SK-MEL-5 (cell line): ENCODE data around the gene RABGGTA. TPM values are rescaled to one million over a fixed set of nuclear protein-coding genes. Genes with fewer than 3 reads are reported as not detected.

ENCODE experiments used
- DNase-seq: peaks from one replicate; pipeline ENCODE4 v3.0.0-alpha.2; 2016; ENCODE audit warnings: low read depth, low spot score
- in situ Hi-C: cut with HindIII; loops from 2 replicates; pipeline ENCODE4 v1.10.0; 2016; ENCODE audit warnings: low sequenced_read_pairs, high pct_unique_total_duplicates, low pct_unique_long_range_greater_than_20kb
- total RNA-seq: library from RNA; depleted of rRNA; stranded (reverse); fragments of >200 nt; shearing (Covaris generic); gene quantifications from 2 replicates; pipeline ENCODE4 v1.2.3, GENCODE V29; 2014

Gene RABGGTA
- total RNA-seq, 1 experiment from 2014 or later = 25.7 TPM

DNA sequence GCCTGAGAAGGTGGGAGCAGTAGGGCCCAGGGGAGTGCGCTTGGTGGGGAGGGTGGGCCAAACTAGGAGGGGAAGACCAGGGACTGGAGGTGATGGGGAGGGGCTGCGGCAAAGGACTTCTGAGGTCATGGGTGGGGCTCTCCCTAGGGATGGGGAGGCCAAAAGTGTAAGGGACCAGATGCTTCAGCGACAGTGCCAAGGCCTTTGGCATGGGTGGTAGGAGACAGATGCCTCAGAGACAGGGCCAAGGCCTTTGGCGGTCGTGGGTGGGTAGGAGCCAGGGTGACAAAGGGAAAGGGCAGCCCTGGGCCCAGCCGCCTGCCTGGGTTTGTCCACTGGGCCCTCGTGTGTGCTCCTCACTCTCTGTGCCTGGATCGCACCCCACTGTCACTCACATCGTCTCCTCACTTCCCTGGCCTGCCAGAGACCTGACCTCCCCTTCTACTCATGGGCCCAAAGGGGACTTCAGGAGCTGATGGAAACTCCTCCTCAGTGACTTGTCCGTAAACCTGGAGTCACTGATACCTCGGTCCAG is 13.2 kb upstream of the RABGGTA start:
- no peak for DNase-seq
- in situ Hi-C loops = no loop called here

DNA sequence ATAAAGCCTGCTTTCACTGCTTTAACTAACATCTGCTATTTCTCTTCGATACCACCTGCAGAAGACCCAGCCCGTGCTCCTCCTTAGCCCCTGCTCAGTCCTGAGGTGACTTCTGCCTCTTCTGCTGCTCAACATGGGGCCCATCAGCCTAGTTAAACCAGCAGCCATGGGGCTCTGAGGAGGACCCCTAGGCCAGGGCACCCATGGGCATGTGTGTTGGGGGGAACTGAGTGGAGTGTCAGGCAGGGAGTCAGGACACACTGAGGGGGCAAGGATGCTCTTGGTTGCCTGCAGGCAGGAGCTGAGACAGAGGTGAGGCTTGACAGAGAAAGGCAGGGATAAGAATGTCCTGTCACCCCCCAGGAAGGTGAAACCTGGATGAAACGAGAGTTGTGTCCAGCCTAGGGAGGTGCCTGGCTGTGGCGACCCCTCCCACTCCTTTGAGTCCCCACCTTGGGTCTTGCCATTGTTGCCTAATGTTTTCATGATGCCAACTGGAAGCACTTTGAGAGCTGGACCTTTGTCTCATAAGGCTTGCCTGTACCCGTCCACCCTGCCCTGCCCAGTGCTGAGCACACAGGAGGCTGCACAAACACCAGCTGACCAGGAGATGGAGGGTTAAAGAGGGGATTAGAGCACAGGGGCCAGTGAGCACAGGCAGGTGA is 12.5 kb upstream of the RABGGTA start:
- in situ Hi-C loops = no loop called here
- DNase-seq = no peak

DNA sequence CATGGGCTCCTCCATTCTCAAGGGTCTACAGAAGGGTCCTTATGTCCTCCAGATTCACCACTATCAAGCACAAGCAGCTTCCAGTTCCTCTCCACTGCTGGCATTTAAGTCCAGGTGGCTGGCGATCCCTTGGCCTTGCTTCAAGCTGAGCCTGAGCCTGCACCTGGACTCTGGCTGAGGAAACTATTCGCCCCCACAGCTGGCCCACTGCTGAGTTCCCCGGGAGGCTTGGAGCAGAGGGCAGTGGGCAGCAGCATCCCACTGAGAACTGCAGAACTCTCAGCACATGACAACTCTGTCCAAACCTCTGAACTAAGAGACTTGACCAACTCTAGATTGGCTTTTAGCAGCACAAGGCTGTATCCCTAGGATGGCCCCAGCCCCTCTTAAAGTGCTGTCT is 11.3 kb upstream of the RABGGTA start:
- DNase-seq = no peak
- in situ Hi-C loops = no loop called here

DNA sequence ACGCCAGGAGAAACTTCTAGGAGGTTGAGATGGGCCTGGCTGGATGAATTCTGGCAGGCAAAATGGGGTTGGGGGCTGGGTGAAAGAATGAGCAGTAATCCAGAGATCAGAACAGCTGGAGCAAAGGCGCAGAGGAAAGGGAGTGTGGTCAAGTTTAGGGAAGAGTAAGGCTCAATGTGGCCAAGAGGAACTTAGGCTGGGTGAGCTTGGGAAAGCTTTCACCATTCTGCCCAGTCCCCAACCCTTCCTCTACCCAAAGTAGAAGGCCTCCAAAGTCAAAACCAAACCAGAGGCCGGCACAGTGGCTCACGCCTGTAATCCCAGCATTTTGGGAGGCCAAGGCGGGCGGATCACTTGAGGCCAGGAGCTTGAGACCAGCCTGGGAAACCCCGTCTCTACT is 10.2 kb upstream of the RABGGTA start:
- no peak for DNase-seq
- in situ Hi-C loops = no loop called here

DNA sequence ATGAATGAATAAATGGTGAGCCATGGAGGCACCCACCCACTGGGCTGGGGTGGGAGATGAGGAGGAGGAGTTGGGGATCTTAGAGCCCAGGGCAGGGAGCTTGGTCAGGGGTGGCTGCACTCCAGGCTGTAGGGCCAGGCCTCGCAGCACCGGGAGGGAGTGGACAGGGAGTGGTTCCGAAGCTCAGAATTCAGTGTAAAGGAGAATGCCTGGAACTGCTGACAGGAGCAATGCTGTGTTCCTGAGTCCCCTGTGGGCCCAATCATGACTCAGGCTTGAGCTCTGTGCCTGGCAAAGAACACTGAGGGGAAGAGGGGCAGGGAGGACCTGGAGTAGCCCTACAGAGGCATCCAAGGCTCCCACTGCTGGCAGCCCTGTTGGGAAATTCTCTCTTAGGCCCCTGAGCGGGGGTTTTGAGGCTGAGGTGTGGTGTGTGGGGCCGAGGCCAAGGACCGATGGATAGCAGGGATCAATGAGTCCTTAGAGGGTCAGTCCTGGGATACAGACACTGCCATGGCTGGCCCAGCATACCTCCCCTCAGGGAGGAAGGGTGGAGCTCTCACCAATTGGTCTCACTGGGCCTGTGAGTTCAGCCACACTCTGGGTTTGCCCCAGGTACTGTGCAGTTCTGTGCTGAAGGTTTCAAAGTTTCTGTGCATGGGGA is 9.5 kb upstream of the RABGGTA start:
- no peak for DNase-seq
- in situ Hi-C loops = no loop called here

DNA sequence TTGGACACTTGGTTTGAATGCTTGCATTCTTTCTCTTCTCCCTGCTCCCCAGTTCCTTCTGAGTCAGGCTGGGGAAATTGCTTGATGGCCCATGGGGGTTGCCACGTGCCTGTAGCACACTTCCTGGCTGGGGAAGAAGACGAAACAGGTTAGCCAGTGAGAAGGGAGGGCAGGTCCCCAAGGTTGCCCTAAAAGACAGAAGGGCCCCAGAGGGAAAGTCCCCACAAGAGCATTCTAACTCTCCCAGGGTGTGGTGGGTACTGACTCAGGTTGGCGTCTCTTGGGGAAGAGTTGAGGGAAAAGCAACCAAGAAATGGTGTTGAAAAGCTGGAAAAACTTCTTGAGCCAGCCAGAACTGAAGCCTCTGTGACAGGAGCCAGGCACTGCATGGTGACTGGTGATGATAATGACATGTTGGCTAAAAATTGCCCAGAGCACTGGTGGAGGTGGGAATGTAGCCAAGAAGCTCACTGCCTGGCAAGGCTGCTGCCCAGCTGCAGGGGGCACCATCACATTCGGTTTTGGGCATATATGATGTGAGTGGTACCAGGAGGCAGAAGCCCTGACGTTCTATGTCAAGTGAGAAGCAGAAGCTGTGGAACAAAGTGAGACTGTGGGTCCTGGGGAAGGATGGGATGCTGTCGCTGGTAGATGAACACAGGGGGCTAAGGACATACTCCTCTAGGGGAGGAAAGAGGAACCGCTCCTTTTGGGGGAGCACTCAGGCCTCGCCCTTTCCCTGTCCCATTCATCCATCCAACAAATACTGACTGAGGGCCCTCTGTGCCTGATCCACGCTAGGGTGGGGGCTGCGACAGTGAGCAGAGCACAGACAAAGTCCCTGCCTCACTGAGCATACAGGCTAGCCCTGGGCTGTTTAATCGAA is 8.1 kb upstream of the RABGGTA start:
- in situ Hi-C loops = no loop called here

DNA sequence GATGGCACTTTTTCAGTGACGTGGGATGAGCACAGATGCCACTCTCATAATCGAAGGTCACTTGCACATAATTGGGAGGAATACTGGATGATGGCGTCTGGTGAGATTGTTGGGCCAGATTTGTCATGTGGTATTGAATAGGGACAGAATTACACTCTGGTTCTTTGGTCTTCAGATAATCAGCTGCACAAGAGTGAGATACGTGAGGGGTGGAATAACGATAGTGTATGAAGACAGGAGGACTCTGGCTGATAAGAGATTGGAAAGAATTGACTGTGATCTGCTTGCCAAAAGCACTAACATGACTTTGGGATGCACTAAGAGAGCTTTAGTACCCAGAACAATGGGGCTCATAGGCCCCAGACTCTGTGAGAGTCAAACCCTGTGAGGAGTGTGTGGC is 7.0 kb upstream of the RABGGTA start:
- in situ Hi-C loops = no loop called here

More for the DNA sequence above, 8.1 kb upstream of the RABGGTA start:
- peak; percentile 62 for DNase-seq

DNA sequence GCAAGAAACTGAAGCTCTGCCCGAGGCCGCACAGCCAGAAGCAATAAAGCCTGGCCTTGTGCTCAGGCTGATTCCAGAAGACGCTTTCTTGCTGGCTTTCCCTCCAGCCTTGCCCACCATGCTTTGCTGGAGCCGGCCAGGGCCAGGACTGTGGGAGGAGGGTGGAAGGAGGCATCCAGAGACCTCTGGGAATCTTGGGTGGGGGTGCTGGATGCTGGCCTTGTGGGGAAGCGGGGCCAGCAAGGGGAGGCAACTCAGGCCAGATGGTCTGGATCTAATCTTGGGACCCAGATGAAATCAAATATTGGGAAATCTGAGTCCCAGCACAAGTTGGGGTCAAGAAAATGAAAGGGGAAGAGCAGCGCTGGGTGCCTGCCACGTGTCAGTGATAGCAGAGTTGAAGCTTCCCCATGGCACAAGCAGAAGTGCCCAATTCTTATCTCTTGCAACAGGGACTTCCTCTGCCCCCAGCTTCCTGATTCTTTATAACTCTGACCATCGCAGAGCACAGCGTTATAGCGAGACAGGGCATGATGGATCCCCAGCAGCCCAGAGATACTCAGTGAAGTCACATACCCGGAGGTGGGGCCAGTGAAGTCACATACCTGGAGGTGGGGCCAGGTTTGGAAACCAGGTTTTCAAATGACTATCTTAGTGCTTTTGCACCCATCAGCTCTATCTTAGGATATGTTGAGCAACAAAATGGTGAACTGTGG is 6.4 kb upstream of the RABGGTA start:
- in situ Hi-C loops = no loop called here
- DNase-seq = no peak

More for the DNA sequence above, 7.0 kb upstream of the RABGGTA start:
- no peak for DNase-seq

DNA sequence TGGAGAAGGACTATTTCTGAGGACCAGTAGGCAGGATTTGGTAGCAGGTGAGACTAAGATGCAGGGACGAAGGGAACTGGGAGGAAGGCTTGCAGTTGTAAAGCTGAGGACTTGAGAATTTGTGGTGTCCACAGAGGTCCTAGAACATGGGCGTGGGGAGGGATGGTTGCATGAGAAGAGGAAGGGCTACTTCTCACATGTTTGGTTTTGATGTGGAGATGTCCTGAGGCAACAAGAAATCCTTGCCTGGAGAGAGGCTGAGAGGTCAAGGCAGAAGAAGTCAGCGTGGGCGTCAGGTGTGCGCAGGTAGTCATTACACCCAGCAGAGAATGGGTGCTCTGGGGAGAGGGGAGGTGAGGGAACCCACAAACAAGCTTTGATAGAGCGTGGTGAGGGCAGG is 5.7 kb upstream of the RABGGTA start:
- in situ Hi-C loops = no loop called here
- DNase-seq = no peak

DNA sequence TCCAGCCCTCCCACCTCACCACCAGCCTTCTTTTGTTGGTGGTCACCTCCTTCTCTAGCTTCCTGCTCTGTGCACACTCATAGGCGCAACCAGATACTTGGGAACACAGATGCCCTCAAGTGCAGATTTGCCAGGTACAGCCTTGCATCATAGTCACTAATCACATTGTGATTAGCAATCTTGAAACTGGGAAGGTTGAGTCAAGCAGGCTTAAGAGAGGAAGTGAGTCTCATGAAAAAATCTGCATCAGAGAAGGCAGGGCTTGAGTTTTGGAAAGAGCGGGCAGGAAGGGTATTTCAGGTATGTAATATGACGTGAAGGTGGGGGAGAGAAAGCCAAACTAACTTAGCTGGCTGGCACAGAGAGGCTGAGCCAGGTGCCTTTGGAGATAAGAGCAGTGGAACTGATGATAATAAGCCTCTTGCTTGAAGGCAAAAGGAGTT is 2.7 kb upstream of the RABGGTA start:
- no peak for DNase-seq
- in situ Hi-C loops = no loop called here

DNA sequence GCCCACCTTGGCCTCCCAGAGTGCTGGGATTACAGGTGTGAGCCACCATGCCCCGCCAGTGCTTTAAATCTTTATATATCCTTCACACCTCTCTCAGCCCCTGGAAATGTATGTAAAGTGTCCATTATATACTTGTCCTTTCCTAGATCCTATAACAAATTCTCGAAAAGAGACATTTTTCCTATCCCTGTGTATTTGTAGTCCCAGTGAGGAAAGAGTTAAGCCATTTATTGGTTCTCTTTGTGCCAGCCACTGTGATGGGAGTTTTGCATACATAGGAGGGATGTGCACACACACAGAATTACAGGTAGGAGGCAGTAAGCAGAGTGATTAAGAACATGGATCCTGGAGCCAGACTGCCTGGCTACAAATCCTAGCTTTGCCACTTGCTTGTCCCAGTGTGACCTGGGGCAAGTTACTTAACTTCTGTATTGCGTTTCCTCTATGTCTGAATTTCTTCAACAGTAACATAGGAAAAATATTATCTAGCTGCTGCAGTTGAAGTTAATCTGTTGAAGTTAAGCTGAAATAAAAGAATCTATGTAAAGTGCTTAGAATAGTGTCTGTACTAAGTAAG is 2.1 kb upstream of the RABGGTA start:
- in situ Hi-C loops = no loop called here
- peak; percentile 14 for DNase-seq

DNA sequence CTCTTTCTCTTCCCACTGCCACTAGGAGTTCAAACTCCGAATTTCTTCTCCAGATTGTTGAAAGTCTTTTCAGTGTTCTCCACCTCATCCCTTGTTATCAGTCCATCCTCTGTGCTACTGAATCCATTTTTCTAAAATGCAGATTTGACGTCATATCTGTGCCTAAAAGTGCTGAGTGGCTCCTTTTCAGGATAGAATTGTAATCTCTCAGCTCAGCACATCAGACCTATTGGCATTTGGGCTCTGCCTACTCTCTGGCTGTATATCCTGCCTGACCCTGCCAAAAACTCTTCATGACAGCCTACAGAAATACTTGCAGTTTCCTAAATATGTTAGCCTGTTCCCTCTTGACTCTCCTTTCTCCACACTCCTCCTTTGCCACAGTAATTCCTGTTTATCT is 1.1 kb upstream of the RABGGTA start:
- in situ Hi-C loops = no loop called here
- DNase-seq = no peak

DNA sequence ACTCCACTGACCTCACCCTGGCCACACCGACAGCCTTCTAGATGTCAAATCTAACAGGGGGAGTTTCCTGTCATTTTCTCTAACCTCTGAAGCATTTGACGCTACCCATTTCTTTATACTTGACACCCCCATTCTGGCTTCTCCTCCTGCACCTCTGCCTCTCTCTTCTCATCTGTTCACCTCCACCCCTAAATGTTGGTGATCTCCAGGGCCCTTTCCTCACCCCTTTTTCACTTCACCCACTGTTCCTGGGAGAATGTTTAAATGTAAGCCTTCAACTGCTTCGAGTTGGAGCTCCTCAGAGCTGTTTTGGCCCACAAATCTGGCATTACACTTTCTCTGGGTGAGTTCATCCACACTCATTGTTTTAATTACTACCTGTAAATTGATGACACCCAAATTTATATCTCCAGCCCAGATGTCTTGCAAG is 452 bp upstream of the RABGGTA start:
- DNase-seq = no peak
- in situ Hi-C loops = no loop called here

DNA sequence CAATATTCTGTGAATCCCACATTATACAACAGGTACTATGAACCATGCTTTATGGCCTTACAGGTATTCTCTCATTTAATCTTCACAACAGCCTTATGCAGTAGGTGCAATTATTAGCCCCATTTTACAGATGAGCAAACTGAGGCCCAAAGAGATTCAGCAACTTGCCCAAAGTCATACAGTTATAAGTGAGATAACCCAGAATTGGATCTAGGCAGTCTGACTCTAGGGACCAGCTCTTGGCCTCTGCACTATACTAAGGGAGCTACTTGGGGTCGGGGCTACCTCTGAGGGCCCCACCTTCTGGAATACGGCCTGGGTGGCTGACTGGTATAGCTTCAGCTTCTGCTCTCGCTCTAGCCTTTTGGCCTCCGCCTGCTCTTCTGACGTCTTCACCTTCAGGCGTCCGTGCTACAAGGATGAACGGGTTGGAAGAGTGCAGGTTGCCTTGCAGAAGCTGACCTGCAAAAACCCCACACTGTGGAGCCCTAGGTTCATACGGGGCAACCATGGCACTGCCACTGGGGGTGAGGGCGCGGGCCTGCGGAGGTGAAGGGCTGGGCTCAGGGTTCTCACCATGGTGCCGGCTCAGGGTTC is 762 bp downstream of the RABGGTA start:
- in situ Hi-C loops = no loop called here
- DNase-seq = no peak

DNA sequence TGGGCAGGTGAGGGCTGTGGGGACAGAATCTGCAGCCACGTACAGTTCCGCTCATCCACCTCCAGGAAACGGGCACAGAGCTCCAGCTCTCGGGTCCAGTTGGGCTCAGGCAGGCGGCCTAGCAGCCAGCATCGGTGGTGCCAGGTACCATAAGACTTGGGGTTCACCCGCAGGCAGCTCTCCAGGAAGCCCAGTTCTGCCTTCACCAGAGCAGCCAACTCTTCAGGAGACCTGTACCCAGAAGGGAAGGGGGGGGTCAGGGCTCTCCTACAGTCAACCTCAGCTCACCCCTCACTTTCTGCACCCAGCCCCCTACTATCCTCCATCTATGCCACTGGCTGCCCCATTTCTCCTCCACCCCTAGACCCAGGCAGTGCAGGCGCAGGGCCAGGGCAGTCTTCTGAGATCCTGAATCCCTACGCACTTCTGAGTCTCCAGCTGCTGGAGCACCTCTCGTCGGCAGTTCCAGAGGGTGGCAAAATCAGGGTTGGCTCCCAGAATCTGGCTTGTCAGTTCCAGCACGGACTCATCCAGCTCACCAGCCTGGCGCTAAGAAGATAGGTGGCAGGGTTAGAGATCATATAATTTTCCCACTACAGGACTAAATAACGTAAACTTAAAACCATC is 1.4 kb downstream of the RABGGTA start:
- in situ Hi-C loops = no loop called here
- DNase-seq = no peak

DNA sequence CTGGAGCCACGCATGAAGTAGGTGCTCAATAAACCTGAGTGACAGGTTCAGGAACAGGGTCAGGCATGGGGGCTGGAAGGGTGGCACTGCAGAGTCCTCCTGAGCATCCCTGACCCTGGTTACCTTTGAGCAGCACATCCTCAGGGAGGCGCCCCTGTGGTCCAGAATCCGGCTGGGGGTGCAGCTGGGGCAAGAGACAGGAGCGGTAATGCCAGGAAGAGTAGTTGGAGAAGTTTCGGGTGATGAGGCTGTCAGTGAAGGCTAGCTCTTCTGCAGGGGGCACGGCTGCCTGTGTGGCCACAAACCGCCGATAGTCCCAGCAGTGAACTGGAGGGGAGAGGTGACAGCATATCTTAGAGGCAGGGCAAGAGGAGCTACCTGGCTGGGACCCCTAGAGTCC is 2.0 kb downstream of the RABGGTA start:
- in situ Hi-C loops = no loop called here
- DNase-seq = no peak

DNA sequence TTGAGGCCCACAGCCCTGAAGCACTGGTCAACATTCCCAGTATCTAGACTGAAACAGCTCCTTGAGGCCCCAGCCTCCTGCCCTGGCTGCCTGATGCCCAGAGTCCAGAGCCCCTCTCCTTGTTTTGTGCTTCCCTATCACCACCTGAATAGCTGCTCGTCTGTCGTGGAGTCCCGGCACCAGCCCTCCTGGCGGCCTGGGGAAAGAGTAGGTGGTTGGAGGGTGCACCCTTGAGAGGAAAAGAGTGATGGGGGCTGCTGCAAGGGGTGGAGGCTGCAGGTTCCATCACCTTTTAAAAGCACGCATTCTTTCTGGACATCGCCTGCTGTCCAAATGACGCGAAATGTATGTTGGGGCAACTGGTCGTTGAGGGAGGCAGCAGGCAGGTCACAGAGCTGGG is 3.2 kb downstream of the RABGGTA start:
- no peak for DNase-seq
- in situ Hi-C loops = no loop called here
